Eye (tissue), 1 donor: ENCODE results near the gene ZC3H18.
"Not testable (repeated sequence)": the region's sequence is repeated elsewhere in the genome, so short reads cannot be mapped to it uniquely, and the experiment has no call there.

Experiments used
- DNase-seq: peaks from one replicate; pipeline ENCODE4 v3.0.0-alpha.2; 2015

ZC3H18 gene

DNA sequence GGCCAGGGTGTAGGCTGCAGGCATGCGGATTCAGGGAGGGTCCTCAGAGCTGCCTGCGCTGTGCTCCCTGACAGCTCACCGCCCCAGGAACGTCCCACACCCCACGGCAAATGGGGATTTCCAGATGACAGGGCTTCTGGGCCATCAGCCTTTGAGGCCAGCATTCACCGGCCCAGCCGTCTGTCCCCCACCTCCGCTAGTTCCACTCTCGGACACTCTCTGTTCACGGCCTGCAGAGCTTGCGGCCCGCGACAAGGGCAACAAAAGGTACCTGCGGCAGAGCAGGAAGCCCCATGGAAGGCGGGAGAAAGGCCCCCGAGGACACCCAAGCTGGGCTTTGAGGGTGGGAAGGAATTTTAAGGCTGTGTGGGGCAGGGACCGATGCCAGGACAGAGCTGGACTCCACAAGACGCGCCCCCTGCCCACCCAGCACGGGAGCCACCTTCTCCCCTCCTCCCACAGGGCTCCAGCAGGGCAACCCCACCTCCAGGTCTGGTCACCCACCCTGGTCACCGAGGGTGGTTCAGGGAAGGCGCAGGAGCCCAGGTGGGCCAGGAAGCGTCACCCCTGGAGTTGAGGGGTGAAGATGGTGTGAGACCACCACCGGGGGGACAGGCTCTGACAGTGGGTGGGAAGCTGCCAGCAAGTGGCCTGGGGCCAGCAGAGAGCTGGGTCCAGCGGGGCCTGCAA is 86.2 kb downstream of the ZC3H18 start:
- no peak for DNase-seq

GRCh38 chr16:88657371-88657770 is 87.2 kb downstream of the ZC3H18 start:
- DNase-seq, result no peak

DNA sequence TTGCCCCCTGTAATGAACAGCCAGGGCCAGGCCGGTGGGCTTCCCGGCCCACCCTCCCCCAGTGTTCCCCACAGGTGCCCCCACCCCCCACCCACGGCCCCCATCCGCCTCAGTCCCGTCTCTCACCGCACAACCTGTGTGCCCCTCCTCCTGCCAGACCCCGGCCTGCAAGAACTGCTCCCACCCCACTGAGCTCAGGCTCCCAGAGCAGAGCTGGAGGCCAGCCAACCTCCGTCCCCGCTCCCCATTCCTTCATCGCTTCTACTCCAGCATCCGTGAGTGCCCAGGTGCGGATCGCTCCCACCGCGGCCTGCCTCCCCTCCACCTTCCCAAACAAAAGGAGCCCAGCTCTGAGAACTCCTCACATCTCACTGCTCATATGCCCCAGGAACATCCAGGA is 88.5 kb downstream of the ZC3H18 start:
- no peak for DNase-seq

DNA sequence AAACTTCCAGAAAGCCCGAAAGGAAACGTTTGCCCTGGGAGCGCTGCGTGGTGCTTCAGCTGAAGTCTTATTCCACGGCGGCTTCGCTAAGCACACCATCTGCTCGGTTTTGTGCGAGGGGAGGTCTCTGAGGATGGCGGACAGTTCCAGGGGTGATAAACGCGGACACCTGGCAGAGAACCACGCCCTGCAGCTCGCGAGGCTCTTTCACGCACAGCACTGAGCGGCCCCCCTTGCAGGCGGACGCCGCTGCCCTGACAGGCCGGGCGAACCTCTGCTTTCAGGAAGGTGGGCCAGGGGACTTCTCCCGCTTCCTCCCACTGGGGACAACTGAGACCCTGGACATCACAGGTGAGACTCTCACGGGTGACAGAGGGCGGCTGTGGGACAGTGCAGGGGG is 89.0 kb downstream of the ZC3H18 start:
- no peak for DNase-seq

DNA sequence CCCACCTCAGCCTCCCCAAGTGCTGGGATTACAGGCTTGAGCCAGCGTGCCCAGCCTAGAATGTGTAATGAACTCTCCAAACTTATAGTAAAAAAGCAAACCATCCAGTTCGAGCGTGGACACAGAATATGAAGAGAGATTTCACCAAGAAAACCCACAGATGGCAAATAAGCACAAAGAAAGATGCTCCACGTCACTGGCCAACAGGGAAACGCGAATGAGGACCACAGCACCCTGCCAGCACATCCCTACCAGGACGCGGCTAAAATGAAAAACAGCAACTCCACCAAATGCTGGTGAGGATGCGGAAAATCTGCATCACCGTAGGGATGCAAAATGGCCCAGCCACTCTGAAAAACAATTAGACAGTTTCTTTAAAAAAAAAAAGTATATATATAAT is 91.3 kb downstream of the ZC3H18 start:
- DNase-seq, result no peak

DNA sequence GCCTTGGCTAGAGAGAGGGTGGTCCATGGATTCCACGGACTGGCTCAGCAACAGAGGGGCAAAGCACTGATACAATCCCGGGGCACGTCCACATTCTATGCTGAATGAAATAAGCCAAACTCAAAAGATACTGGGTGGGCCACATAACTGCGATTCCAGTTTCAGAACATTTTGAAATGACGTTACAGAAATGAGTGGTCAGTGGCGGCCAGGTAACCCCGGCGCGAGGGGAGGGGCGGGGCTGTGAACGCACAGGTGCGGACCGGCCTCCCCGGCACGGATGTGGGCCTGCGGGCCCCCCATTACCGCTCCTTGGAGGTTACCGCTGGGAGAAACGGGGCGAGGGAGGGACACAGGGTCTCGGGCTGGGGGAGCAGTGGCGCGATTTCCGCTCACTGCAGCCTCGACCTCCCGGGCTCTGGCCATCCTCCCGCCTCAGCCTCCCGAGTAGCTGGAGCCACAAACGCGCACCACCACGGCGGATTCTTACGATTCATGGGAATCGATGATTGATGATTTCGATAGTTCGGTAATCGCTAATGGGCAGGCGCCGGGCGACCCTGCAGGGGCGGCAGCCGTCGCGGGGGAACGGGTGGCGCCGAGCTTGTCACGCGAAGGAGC is 92.1 kb downstream of the ZC3H18 start:
- DNase-seq, result peak; percentile 34

GRCh38 chr16:88662843-88663606 is 92.8 kb downstream of the ZC3H18 start, which contains the start of gene MVD:
Gene MVD (minus strand): TSS chr16:88663091. CDS start chr16:88663080, 11 bp downstream.
- peak; percentile 99 for DNase-seq

- DNase-seq, result no peak
These were observed 94.9 kb downstream of the ZC3H18 start for GRCh38 chr16:88665148-88665547.

DNA sequence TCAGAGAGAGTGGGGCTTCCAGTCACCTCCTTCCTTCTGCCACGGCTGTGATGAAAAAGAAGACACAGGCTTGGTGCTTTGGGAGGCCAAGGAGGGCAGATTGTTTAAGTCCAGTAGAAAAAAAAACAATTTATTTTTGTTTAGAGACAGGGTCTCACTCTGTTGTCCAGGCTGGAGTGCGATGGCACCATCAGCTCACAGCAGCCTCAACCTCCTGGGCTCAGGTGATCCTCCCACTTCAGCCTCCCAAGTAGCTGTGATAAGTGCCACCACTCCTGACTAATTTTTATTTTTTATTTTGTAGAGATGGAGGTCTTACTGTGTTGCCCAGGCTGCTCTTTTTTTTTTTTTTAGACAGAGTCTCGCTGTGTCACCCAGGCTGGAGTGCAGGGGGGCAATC is 95.4 kb downstream of the ZC3H18 start:
- DNase-seq, result no peak

- DNase-seq, result no peak
These were observed 97.3 kb downstream of the ZC3H18 start for GRCh38 chr16:88667461-88667860.

- not testable (repeated sequence) for DNase-seq
These were observed 99.3 kb downstream of the ZC3H18 start for GRCh38 chr16:88669493-88669892.

GRCh38 chr16:88669980-88670379 is 99.8 kb downstream of the ZC3H18 start:
- DNase-seq, result no peak

DNA sequence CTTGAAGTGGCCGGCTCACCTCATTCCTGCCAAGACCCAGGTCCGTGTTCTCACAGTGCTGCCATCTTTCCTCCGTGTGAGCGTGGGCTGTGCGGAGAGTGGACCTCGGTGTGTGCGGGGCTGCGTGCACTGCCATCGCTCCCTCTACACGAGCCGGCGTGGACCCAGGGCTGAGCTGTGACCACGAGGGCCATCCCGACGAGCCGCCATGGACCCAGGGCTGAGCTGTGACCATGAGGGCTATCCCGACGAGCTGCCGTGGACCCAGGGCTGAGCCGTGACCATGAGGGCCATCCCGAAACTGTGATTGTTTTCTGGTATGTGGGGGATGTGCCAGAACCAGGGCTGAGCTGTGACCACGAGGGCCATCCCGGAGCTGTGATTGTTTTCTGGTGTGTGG is 101.6 kb downstream of the ZC3H18 start:
- DNase-seq, result no peak

DNA sequence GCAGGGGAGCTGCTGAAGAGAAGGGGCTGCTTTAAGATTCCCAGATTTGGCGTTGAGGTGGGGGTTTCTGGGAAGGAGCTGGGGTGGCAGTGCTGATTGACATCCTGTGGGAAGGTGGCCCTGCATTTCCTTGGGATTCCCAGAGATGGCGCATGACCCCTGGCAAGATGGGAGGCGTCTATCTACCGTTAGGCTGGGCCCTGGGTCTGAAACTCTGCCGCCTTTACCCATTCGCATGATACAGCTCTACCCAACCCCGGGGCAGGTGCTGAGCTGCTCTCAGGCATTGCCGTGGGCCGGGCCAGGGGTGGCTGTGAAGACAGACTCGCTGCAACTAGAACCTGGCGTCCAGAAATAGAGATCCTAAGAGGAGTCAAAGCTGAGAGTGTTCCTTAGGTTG is 102.6 kb downstream of the ZC3H18 start:
- DNase-seq, result no peak

- DNase-seq, result no peak
These were observed 103.6 kb downstream of the ZC3H18 start for GRCh38 chr16:88673716-88674379.

- no peak for DNase-seq
These were observed 106.5 kb downstream of the ZC3H18 start for GRCh38 chr16:88676502-88677242.

DNA sequence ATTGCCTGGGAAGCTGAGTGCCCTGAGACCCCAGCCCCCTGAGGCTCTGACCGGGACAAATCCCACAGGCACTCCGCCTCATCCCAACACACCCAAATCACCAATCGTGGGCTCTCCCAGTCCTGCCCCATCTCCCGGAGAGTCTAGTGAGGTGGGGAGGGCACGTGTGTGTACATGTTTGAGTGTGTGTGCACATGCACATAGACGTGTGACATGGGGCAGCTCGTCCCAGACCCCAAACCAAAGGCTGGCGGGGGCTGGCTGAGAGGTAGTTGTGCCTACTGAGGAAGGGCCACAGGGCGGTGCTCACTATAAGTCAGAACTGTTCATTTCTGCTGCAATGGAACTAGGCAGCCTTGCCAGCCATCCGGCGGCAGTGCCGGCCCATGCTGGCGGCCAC is 107.5 kb downstream of the ZC3H18 start:
- no peak for DNase-seq

DNA sequence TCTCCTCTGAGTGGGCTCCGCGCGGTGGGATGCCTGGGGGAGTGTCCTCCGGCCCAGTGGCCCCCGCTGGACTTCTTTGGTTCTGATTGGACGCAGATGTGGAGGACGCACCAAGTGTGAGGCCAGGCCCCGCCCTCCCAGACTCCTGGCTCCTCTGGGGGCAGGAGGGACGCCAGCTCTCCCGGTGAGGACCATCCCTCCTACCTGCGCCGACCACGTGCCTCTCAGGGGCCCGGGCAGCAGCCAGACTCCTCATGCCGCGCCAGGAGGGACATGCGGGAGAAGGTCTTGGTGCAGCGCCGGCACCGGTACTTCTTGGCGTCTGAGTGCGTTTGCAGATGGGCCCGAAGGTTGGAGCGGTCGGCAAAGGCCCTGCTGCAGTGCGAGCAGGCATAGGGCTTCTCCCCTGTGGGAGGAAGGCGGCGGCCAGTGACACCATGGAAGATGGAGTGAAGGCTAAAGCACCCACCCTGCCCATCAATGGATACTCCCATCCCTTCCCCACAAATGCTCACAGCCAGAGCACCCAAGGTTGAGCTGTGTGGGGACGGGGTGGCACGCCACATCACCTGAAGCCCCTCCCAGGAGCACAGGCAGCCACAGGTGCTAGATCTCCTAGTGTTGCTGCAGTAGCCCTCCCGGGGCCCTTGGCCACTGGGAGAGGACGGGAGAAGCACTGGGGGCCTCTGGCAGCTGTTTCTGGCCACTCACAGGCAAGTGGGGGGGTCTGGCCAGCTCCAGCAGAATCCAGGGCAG is 108.2 kb downstream of the ZC3H18 start:
- DNase-seq, result no peak

DNA sequence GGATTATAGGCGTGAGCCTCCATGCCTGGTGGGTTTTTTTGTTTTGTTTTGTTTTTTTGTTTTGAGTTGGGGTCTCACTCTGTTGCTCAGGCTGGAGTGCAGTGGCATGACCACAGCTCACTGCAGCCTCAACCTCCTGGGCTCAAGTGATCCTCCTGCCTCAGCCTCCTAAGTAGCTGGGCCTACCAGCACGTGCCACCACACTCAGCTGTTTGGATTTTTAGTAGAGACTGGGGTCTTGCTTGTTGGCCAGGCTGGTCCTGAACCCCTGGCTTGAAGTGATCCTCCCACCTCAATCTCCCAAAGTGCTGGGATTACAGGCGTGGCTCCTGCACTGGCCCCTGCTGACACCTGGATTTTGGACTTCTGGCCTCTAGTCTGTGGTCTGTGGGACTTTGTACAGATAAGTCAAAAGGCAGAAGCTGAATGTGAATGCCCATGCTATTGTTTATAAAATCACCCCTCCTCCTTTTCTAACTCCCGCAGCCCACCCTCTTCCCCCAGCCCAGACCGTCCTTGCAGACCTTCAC is 110.4 kb downstream of the ZC3H18 start:
- DNase-seq, result no peak

- DNase-seq, result no peak
These were observed 111.0 kb downstream of the ZC3H18 start for GRCh38 chr16:88681084-88681680.
